D721Med (cell line): ENCODE measurements around the gene NALCN.

Source experiments
- DNase-seq: peaks from one replicate; pipeline ENCODE4 v3.0.0; 2011; ENCODE audit warnings: low spot score; ENCODE audit not compliant: insufficient read length
- FAIRE-seq: peaks from 2 replicates; lab custom pipeline; 2011; peaks lifted over from hg19 to GRCh38; lab: Jason Lieb, UNC
- CTCF ChIP-seq: IDR thresholded peaks from 2 replicates; pipeline ENCODE4 v1.5.1; 2012; ENCODE audit warnings: mild to moderate bottlenecking, control low read depth; ENCODE audit not compliant: insufficient read depth; ENCODE audit errors: missing control alignments

The NALCN gene

DNA sequence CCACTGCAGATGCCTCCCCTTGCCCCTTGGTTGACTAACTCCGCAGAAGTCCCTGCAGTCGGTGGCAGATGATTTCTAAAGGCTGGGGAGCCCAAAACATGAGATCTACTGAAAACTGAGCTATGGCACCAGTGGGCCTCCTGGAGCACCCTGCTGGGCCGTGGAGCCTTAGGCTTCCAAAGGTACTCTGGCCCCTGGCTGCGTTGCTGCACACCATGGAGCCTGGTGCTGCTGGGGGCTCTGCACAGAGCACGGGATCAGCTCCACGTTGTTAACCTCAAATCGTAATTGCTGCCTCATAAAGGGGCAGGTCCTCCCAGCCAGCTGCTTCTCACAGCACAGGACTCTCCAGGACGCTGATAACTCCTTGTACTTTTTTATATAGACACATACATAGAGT, 357.5 kb downstream of the NALCN start:
- FAIRE-seq: no peak
- no peak for TF ChIP-seq CTCF
- DNase-seq: no peak

GRCh38 chr13:101053301-101054093, 362.8 kb downstream of the NALCN start:
- no peak for TF ChIP-seq CTCF
- DNase-seq: no peak
- FAIRE-seq: no peak

GRCh38 chr13:101049166-101049850, 367.0 kb downstream of the NALCN start:
- FAIRE-seq (no peak), DNase-seq (no peak)
- TF ChIP-seq CTCF: no peak

DNA sequence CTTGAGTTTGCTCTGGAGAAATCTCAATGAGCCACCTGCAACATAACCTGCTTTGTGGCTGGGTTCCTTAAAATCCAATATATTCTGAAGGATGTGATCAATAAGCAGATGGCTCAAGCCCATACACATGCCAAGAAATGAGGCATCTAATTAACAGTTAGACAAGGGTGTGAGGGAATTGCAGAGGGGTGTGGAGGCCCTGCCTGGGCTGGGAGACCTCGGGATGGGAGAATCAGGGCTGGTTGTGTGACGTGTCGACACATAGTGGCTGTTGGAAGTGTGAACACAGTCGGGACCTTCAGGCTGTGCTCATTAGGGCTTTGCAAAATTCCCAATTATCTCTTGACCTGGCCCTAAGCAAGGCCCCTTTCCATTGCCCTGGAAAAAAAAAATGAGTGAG, 379.8 kb downstream of the NALCN start:
- DNase-seq (no peak), FAIRE-seq (no peak)
- no peak for TF ChIP-seq CTCF

DNA sequence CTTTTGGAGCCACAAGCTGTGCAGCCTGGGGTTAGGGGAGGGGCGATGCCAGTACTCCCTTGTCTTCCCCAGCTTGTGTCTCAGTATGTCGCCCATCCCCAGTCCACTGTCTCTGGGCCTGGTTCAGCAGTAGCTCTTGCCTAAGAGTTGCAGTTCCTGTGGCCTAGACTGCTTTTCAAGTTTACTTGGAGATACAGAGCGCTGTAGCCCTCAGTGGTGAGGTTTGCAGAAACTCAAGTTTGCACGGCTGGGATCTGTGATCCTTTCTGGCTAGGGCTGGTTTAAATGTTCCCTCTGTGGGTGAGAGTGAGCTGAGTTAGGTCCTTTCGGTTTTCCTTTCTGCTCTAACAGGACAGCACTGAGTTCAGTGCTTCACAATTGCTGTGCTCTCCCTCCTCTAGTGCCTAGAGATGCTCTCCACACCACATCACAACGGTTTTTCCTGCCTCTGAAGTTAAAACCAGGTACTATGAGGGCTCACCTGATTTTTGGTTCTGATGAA, 381.1 kb downstream of the NALCN start:
- FAIRE-seq (no peak), DNase-seq (no peak)
- TF ChIP-seq CTCF: no peak

DNA sequence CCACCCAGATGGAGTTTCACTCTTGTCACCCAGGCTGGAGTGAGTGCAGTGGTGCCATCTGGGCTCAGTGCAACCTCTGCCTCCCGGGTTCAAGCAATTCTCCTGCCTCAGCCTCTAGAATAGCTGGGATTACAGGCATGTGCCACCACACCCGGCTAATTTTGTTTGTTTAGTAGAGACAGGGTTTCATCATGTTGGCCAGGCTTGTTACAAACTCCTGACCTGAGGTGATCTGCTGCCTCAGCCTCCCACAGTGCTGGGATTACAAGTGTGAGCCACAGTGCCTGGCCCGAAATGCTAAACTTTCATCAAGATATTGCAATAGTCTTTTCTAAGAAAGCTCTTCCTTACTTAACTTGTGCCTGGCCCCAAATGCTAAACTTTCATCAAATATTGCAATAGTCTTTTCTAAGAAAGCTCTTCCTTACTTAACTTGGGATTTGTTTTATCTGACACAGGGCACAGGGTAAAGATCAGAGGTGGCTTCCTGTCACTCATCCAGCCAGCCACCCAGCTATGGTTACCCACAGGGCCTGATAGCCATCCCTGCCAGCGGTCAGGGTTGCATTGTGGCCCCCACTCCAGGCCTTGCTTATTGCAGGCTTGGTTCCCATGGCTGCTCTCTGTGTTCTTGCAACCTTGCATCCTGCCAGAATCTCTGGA, 389.4 kb downstream of the NALCN start:
- TF ChIP-seq CTCF: no peak
- FAIRE-seq: no peak
- no peak for DNase-seq
